ENCODE data around the gene KLHDC8A.

- TF ChIP-seq CTCF (IDR thresholded peaks at IDR 0.05) = no peak
- TF ChIP-seq POLR2A (IDR thresholded peaks at IDR 0.05) = no peak
Measured at GRCh38 chr1:205350124-205350523, 6.6 kb downstream of the KLHDC8A start.
